T-helper 22 cell (primary cell): ENCODE results near the gene LTC4S.
"Not testable (repeated sequence)": the region's sequence is repeated elsewhere in the genome, so short reads cannot be mapped to it uniquely, and the experiment has no call there.

Experiments used
- DNase-seq: peaks from one replicate; pipeline ENCODE4 v3.0.0-alpha.2; 2020; ENCODE audit warnings: low read depth

LTC4S gene, protein sequence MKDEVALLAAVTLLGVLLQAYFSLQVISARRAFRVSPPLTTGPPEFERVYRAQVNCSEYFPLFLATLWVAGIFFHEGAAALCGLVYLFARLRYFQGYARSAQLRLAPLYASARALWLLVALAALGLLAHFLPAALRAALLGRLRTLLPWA

DNA sequence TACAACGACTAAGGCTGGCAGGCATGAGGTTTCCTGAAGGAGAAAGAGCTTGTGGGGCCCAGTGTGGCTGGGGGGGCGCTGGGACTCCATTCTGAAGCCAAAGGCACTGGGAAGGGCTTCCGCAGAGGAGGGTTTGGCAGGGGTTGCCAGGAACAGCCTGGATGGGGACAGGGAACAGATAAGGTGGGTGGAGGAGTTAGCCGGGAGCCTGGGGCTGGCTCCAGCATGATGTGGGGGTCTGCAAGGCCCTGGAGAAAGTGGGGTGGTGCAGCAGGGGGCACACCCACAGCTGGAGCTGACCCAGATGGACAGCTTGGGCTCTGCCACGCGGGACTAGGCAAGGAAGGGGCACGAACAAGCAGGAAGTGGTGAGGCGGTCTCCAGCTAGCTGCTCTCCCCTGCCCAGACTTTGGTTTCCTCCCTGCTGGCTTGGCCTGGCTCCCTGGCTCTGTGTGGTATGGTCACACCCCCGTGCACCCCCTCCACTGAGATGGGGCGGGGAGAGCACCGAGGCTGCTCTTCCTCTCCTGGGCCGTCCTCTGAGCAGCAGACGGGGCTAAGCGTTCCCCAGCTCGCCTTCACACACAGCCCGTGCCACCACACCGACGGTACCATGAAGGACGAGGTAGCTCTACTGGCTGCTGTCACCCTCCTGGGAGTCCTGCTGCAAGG, at the start of gene LTC4S:
Gene LTC4S, plus strand, starts transcription at position 519 of the 672 bp plus-strand sequence. Its CDS starts 95 bp downstream, at position 614.
- peak; percentile 52 for DNase-seq

DNA sequence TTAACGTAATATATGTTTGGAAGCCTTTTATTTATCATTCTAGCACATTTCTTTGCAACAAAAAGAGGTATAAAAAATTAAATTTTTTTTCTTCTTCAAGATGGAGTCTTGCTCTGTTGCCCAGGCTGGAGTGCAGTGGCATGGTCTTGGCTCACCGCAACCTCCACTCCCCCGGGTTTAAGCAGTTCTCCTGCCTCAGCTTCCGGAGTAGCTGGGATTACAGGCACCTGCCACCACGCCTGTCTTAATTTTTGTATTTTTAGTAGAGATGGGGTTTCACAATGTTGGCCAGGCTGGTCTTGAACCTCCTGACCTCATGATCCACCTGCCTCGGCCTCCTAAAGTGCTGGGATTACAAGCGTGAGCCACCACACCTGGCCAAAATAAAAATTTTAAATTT, 49.7 kb upstream of the LTC4S start:
- DNase-seq = not testable (repeated sequence)

DNA sequence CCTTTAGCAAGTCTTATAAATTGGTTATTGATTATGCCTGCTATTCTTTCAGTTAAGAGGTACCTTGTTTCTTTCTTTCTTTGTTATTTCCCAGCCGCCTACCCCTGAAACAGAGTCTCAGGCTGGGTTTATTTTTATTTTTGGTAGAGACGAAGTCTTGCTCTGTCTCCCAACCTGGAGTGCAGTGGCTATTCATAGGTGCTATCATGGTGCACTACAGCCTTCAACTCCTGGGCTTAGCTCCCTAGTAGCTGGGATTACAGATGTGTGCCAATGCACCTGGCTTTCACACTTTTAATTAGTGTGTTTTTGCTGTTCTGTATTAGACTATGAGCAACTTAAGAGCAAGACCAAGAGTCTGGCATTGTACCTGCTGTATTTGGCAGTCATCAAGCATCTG, 46.9 kb upstream of the LTC4S start:
- DNase-seq = no peak

DNA sequence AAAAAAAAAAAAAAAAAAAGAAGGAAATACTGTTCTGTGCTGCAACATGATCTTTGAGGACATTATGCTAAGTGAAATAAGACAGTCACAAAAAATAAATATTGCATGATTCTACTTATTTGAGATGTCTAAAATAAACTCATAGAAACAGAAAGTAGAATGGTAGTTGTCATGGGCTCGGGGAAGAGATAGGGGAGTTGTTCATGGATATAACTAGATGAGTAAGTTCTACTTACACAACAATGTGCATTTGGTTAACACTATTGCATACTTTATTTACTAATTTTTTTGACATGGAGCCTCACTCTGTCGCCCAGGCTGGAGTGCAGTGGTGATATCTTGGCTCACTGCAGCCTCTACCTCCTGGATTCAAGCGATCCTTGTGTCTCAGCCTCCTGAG, 46.0 kb upstream of the LTC4S start:
- DNase-seq = no peak

DNA sequence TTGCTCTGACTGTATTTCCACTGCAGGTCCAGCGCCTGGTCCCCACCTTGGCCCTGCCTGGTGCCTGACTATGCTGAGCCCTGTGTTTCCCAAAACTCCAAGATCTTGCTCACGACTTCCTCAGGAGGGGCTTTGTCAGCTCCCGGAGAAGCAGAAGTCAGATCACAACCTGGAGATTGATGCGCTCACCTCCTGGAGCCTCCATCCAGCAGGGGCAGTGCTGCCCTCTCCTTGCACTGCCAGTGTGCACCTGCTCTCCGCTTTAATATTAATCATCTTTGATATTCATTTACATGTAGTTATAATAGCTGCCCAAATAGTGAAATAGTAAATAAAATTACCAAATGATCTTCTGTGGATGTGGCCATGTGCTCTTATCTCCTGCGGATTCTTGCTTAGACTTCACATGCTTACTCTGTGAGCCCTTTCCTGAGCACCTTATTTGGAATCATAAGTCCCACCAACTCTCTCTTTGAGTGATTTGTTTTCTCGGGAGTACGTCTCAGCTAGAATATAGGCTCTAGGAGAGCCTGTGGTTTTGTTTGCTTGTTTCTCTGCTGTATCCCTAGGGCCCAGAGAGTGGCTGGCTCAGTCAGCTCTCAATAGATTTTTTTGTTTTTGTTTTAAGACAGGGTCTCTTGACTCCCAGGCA, 43.8 kb upstream of the LTC4S start:
- DNase-seq = no peak

DNA sequence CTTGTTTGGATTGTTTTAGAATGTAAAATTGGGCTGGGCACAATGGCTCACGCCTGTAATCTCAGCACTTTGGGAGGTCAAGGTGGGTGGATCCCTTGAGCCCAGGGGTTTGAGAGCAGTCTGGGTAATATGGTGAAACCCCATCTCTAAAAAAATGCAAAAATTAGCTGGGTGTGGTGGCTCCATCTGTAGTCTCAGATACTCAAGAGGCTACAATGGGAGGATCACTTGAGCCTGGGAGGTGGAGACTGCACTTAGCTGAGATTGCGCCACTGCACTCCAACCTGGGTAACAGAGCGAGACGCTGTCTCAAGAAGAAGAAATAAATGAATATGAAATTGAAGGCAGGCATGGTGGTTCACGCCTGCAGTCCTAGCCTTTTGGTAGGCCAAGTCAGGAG, 39.8 kb upstream of the LTC4S start:
- no peak for DNase-seq

DNA sequence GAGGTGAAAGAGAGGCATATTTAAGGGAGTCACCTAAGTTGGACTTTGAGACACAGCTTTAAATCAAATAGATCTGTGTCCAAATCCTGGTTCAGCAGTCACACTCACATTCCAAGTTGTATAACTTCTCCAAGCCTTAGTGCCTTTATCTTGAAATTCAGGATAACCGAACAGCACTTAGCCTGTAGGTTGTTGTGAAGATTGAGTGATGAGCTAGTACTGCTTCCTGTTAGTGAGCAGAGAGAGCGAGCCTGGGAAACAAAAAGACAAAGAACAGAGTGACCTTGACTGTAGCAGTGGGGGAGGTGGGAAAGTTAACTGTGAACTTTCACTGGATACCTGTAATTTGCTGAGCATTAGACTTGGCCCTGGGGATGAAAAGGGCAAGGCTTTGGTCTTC, 38.8 kb upstream of the LTC4S start:
- DNase-seq = no peak

DNA sequence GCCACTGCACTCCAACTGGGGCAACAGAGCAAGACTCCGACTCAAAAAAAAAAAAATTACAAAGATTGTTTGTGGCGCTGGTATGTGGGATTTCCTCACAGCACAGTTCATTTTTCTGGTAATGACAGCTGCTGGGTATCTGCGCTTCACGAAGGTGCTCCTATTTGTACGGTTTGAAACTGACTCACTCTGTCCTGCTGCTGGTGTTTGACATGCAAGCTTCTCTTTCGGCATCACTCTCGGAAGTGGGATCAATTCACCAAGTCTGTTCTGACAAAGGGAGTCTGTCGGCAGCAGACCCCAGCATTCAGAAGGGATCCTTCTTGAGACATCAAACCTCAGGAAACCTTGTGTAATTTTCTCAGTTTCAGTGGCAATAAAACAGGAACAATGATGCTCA, 34.8 kb upstream of the LTC4S start:
- no peak for DNase-seq

DNA sequence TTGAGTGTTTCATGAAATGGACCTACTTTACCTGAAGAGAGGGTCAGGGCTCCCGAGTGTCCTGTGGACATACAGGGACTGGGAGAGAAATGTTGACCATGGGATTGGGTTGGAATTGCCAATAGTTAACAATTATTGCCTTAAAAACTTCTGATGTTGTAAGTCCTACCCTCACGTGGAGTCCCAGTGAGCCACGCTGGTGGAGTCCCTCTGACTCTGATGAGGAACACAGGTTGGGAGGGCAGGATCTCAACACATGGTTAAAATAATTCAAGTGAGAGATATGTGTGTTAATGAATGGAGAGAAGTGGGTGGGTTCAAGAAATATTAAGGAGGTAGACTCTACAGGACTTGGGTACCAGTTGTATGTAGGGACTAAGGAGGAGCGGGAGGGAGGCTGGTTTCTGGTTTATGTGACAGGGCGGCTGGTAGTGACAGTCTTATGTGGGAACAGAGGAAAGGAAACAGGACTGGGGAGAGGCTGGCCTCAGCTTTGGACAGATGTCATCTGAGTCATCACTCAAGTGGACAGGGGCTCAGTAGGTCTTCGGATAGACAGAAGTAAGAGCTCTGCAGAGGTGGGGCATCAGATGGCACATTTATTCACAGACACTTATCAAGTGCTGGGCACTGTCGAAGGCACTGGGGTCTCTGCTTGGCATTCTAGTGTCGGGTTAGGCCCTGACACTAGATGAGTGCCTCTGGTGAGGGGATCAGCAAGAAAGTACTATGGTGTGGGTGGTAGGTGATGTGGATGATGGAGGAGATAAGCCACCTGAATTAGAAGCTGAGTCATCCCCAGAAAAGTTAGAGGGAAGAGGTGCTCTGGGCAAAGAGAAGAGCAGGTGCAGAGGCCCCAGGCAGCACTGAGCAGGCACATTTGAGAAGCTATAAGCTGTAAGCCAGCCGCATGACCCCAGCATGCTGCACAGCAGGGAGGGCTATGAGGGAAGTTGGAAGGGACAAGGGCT, 33.9 kb upstream of the LTC4S start:
- DNase-seq = no peak

DNA sequence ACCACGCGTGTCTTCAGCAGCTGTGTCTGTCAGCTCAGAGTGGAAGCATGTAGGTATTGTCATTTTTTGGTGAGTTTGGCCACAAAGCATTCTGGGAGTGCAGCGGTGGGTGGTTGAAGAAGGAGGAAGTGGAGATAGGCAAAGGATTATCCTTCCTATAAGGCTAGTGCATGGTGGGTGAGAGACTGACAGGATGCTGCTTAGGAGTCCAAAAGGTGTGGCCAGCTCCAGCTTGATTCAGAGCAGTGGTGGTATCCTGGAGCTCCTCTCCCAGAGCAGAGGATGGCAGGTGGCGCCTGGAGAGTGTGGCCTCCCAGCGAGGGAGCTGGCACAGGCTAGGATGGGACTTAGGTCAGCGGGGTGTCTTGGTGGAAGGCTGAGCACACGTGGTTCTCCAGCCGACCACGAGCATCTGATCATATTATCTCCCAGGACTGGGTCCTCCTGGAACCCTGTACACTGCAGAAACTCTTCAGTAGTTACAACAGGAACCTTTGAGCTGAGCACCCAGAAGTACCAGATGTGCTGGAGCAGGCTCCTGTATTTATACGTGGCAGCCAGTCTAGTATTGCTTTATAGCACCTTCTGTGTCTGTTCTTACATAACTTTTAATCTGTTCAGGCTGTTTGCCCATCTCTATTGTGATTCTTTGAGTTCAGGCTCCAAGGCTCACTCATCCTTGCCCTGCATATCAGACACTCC, 31.6 kb upstream of the LTC4S start:
- DNase-seq = no peak

DNA sequence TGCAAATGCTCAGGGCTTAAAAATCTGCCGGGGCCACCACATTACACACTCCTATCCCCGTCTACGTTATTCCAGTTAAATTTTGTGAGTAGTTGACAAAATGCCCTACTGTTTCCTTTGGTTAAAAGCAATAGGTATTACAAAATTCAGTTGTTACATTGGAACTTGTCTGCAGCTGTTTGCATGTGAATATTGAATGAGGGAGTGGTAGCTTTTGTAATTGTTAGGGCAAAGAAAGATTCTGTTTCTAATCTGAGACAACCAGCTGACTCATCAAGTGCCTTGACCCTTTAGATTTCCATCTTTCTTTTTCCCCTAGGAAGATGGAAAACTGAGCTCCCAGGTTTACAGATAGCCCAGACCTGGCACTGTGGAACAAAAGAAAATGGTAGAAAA, 31.0 kb upstream of the LTC4S start:
- DNase-seq = no peak

DNA sequence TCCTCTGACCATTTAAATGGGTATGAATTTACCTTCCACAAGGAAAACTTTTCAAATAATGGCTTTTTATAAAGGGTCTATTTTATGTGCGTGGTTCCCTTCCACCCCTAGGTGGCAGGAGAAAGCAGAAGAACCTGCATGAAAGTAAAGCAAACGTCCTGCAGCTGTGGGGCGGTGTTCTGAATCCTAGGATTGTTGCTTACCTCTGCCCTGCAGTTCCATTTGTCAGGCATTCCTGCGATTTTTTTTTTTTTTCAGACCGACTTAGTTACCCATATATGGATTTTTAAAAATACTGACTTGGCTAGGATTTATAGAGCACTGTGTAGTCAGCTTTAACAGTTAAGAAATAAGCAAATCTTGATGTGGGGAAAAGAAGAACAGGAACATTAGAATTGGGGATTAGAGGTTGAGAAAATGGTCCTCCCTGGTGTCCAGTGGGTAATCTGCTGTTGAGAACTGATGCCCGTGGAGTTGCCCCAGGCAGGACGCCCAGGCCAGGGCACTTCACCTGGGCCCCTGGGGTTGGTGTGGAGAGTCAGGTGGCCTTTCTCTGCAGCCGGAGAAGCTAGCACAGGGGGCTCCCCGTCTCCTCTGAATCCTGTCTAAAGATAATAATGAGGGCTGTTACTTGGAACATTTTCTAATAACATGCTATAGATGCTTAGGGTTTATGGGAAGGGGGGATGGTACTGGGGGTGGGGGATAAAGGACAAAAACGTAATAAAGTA, 30.4 kb upstream of the LTC4S start:
- DNase-seq = peak; percentile 18

DNA sequence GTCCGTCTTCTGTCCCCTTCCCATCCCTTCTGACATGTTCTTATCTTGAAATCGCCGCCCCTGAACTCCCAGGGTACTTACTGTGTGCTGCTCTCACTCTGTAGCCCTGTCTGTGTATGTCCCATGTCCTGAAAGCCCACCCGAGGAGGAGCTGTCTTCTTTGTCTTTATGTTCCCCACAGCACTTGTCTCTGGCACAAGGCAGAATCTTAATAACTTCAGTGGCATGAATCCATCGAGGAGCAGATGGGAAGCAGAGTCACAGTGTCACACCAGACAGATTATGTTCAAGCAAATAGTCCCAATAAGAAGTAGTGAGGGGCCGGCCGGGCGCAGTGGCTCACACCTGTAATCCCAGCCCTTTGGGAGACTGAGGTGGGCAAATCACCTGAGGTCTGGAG, 29.7 kb upstream of the LTC4S start:
- no peak for DNase-seq

DNA sequence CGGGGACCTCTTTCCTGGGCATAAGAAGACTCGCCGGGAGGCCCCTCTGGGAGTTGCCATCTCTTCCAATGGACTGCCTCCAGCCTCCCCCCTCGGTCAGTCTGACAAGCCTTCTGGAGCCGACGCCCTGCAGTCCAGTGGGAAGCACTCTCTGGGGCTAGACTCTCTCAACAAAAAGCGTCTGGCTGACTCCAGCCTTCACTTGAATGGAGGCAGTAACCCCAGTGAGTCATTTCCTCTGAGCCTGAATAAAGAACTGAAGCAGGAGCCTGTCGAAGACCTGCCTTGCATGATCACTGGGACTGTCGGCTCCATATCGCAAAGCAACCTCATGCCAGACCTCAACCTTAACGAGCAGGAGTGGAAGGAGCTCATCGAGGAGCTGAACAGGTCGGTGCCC, 28.4 kb upstream of the LTC4S start:
- no peak for DNase-seq

DNA sequence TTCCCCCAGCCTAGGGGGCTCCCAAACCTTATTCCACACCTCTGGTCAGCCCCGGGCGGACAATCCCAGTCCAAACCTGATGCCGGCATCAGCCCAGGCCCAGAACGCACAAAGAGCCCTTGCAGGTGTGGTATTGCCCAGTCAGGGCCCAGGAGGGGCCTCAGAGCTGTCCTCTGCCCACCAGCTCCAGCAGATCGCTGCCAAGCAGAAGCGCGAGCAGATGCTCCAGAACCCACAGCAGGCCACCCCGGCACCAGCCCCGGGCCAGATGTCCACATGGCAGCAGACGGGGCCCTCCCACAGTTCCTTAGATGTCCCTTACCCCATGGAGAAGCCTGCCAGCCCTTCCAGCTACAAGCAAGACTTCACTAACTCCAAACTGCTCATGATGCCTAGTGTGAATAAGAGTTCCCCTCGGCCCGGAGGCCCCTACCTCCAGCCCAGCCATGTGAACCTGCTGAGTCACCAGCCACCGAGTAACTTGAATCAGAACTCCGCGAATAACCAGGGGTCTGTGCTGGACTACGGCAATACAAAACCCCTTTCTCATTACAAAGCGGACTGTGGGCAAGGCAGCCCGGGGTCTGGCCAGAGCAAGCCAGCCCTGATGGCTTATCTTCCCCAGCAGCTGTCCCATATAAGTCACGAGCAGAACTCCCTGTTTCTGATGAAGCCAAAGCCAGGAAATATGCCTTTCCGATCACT, 27.6 kb upstream of the LTC4S start:
- DNase-seq = no peak

DNA sequence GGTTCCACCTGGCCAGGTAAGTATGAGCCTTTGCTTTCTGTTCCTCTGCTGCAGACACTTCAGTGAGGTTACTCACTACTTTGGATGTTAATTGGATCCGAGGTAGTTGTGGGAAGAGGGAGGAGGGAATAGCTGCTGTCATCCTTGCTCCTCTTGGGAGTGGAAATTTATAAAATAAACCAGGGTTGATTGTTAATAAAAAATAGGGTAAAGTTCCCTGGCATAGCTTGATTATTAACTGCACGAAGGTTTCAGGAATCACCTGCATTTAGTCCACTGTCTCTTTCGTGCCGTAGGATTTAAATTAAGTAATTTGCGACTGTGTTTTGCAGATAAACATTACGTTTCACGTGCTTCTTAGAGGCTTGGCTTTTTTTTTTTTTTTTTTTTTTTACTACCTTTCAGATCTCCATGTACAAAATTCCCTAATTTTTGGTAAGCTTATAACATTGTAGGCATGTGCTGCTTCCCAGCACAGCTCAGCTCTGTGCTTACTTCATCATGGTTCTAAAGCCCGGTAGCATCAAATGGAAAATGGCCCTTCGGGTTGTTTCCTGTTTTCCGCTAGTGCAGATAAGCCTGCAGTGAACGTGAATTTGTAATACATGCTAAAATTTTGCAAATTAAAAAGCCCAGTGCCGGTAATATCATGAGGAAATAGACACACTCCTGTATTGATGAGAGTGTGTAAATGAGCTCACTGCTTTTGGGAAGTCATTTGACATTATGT, 26.9 kb upstream of the LTC4S start:
- no peak for DNase-seq

DNA sequence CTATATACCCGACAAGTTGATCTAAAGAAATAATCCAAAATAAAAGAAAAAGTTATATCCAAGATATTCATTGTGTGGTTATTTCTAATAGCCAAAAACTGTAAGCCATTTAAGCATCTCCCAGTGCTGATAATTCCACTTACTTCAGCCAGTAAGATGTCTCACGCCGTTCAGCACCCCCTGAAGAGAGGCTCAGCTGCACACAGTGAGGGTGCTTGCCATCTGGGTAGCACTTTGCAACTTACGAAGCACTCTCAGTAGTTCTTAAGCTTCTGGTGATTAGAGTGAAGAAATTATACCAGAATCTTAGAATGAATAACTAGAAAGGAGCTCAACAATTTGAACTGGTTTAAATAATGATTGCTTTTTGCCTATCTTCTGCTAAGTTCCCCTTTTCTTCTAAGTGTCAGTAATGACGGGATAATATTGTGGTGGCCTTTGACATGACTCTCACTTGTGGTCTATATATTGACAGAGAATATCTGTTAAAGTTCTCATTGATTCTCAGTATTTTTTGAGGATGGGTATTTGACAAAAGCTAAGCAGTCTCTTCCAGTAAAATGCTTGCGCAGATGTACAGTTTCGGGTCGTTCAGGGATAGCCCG, 26.2 kb upstream of the LTC4S start:
- no peak for DNase-seq

DNA sequence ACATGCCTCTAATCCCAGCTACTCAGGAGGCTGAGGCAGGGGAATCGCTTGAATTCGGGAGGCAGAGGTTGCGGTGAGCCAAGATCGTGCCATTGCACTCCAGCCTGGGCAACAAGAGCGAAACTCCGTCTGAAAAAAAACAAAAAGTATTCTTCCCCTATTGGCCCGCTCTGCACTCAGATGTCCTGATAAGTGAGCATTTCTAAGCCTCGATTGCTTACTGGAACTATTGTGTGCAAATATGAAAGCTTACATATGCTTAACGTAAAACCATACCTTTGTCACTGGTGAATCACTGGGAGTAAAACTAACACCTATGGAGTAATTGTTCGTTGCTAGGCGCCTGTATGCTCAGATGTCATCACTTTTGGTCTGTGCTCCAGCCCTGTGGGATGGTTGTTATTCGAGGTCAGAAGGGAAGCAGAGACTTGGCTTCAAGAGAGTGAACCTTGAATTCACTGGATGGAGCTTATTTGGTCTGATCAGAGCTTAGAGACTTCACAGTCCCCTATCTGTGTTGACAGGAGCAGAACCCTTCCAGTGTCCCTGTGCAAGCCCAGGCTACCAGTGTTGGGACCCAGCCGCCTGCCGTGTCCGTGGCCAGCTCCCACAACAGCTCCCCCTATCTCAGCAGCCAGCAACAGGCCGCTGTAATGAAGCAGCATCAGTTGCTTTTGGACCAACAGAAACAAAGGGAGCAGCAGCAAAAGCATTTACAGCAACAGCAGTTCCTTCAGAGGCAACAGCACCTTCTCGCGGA, 25.3 kb upstream of the LTC4S start:
- DNase-seq = no peak

DNA sequence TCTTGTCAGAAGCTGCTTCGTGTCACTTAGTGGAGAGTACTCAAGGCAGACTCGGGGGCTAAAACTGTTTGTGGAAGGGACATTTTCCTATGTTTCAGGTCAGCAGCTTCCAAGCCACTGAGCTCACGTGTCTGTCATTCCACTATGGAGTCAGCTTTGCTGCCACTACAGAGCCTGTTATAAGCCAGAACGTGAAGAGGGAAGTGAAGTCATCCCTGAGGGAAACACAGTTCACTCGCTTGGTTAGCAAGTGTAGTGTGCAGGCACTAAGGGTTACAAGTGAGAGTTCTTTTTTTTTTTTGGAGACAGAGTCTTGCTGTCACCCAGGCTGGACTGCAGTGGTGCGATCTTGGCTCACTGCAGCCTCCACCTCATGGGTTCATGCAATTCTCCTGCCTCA, 24.5 kb upstream of the LTC4S start:
- no peak for DNase-seq
